ENCODE results near the gene RAB12. TPM values are rescaled to one million over a fixed set of nuclear protein-coding genes. Genes with fewer than 3 reads are reported as not detected.
A peak's percentile ranks its signal among the peaks of the same experiment; 100 is the strongest.

Gene RAB12
- total RNA-seq, 2 donors from 2014 or later, result 22.0 to 27.0 TPM

DNA sequence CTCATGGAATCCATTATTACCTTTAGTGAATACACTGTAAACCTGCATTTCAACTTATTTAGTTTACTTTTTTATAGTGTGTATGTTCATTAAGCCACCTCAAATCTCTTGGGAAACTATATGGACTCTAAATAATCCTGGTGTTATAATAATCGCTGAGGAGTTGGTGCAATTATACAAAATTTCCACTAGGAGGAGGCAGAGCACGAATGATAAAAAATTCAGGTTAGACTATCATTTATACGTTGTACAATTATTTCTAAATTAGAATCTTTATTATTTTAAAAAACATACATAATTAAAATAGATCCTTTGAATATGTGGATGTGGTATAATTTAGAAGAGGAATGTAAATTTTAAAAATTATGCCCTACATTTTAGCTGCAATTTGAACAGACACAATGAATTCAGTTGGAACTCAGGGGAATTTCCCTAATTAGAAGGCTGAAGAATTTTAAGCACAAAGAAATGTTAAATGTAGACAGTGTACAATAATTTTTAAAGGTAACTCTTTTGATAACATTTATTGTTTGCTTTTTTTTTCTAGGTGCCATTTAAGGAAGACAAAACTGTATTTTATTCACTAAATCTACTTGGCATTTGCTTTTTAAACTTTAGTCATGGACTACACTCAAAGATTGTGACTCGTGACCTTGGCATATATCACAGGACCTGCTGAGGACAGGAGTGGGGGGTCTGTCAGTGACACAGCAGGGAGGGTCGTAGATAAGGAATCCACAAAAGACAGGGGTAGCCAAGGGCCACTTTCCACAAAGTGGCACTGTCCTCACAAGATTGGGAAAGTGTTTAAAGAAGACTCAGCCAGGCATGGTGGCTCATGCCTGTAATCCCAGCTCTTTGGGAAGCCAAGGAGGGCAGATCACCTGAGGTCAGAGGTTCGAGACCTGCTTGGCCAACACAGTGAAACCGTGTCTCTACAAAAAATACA lies 45.5 kb downstream of the RAB12 start:
- Histone ChIP-seq H3K36me3 (ENCODE audit: control insufficient read depth, insufficient read depth, low read length) (no peaks in the 10 kb centered on the region), H3K27me3 (ENCODE audit: control insufficient read depth, insufficient read depth, low read length, poor library complexity, severe bottlenecking) (peaks cover 6% of the 10 kb centered on the region), H3K9me3 (ENCODE audit: control insufficient read depth, low read length) (no peaks in the 10 kb centered on the region), H3K27ac (ENCODE audit: low read depth, low read length) (no peak overlapping the region), H3K9ac (ENCODE audit: extremely low read depth, low read length, poor library complexity, severe bottlenecking) (no peak overlapping the region), H3K4me3 (ENCODE audit: low read length) (no peak overlapping the region), H3K4me1 (ENCODE audit: control insufficient read depth, insufficient read depth, low read length) (no peaks in the 10 kb centered on the region)
- H3K27me3 Mint-ChIP-seq (ENCODE audit: insufficient read depth), result peaks cover 9% of the 10 kb centered on the region
- peak; percentile 88 for TF ChIP-seq CTCF (conservative IDR thresholded peaks at IDR 0.05)
- DNase-seq, result peak; percentile 63
- peaks cover 11% of the 10 kb centered on the region for H3K4me1 Mint-ChIP-seq
- 55 to 76% methylated on average over 4 to 5 of the region's 7 CpGs for WGBS, 2 experiments (ENCODE audit: insufficient coverage in 1 of 2, insufficient read length in 1 of 2)
- peaks cover 14% of the 10 kb centered on the region for H3K9me3 Mint-ChIP-seq
- no peak overlapping the region for H3K4me3 Mint-ChIP-seq
- H3K27ac Mint-ChIP-seq, result no peak overlapping the region
- no peaks in the 10 kb centered on the region for H3K36me3 Mint-ChIP-seq (ENCODE audit: low read depth)

DNA sequence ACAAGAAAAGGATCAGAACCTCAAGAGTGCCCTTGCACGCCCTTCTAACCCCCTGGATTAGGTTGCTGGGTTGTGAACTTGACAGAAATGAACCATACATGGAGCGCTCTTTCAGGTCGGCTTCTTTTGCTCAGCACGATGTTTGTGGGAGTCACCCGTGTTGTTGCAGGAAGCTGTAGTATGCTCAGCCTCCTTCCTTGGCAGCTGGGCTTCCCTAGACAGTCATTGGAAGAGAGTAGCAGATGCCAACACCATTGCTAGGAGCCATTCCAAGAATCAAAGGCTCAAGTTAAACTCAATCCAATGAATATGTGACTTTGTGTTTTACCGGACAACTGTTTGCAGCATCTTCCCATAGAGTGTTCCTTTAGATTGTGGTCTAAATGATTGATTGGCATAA lies 47.0 kb downstream of the RAB12 start:
- peaks cover 6% of the 10 kb centered on the region for H3K27me3 ChIP-seq (ENCODE audit: control insufficient read depth, insufficient read depth, low read length, poor library complexity, severe bottlenecking)
- Mint-ChIP-seq H3K9me3 (no peaks in the 10 kb centered on the region), H3K4me1 (peaks cover 14% of the 10 kb centered on the region), H3K4me3 (no peak overlapping the region), H3K36me3 (ENCODE audit: low read depth) (no peaks in the 10 kb centered on the region), H3K27ac (no peak overlapping the region), H3K27me3 (ENCODE audit: insufficient read depth) (peaks cover 12% of the 10 kb centered on the region)
- no peak overlapping the region for H3K27ac ChIP-seq (ENCODE audit: low read depth, low read length)
- H3K4me3 ChIP-seq (ENCODE audit: low read length), result no peak overlapping the region
- no peaks in the 10 kb centered on the region for H3K9me3 ChIP-seq (ENCODE audit: control insufficient read depth, low read length)
- H3K9ac ChIP-seq (ENCODE audit: extremely low read depth, low read length, poor library complexity, severe bottlenecking), result no peak overlapping the region
- no peak for TF ChIP-seq CTCF (conservative IDR thresholded peaks at IDR 0.05)
- WGBS, 2 experiments (ENCODE audit: insufficient coverage in 1 of 2, insufficient read length in 1 of 2), result 93 to 100% methylated on average over 1 to 6 of the region's 6 CpGs
- no peaks in the 10 kb centered on the region for H3K36me3 ChIP-seq (ENCODE audit: control insufficient read depth, insufficient read depth, low read length)
- no peaks in the 10 kb centered on the region for H3K4me1 ChIP-seq (ENCODE audit: control insufficient read depth, insufficient read depth, low read length)
- no peak for DNase-seq

DNA sequence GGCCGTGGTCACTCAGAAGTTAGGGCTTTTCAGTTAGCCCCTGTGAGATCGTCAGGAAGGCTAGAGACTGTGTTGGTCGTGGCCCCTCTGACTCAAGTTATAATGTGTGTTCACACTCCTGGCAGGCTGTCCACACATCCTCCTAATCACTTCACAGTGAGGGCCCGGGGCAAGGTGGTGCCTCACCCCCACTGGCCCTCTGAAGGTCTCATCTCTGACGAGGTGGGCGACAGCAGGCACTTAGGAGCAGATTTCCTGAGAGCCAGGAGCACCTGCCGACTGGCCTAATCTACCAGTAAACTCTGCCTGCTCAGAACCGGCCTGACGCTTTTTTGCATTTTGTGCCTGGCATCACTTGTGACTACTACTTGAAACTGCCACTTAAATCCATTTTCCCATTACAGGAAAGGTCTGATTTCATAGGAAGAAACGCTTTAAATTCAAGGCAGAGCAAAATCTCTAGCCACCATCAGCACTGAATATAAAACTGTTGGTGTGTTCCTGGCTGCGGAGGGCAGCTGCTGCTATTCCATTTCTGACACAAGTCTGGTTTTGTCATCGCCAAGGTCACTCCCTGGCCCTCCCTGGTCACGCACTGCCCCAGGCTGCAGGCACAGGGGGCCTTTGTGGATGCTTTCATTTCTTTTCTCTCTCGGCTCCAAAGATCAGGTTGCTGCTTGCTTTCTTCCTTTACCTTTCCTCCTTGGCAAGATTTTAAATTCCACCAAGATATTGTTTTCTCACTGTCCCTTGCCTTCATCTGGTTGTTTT lies 48.0 kb downstream of the RAB12 start:
- Histone ChIP-seq H3K36me3 (ENCODE audit: control insufficient read depth, insufficient read depth, low read length) (no peaks in the 10 kb centered on the region), H3K4me1 (ENCODE audit: control insufficient read depth, insufficient read depth, low read length) (peaks cover 8% of the 10 kb centered on the region), H3K9me3 (ENCODE audit: control insufficient read depth, low read length) (no peaks in the 10 kb centered on the region), H3K27me3 (ENCODE audit: control insufficient read depth, insufficient read depth, low read length, poor library complexity, severe bottlenecking) (peaks cover 6% of the 10 kb centered on the region), H3K9ac (ENCODE audit: extremely low read depth, low read length, poor library complexity, severe bottlenecking) (no peak overlapping the region), H3K4me3 (ENCODE audit: low read length) (no peak overlapping the region), H3K27ac (ENCODE audit: low read depth, low read length) (peak overlapping the region; percentile 81)
- H3K4me1 Mint-ChIP-seq, result peaks cover 22% of the 10 kb centered on the region
- H3K36me3 Mint-ChIP-seq (ENCODE audit: low read depth), result no peaks in the 10 kb centered on the region
- no peak overlapping the region for H3K4me3 Mint-ChIP-seq
- H3K9me3 Mint-ChIP-seq, result no peaks in the 10 kb centered on the region
- 82 to 84% methylated on average over 12 to 14 of the region's 14 CpGs for WGBS, 2 experiments (ENCODE audit: insufficient coverage in 1 of 2, insufficient read length in 1 of 2)
- no peak overlapping the region for H3K27ac Mint-ChIP-seq
- DNase-seq, result peak; percentile 60
- TF ChIP-seq CTCF (conservative IDR thresholded peaks at IDR 0.05), result no peak
- H3K27me3 Mint-ChIP-seq (ENCODE audit: insufficient read depth), result peaks cover 12% of the 10 kb centered on the region

Data from endodermal cell (in vitro differentiated cells).